K562 (cell line): Measurements from ENCODE around the gene ARHGEF12. TPM values are rescaled to one million over a fixed set of nuclear protein-coding genes. Genes with fewer than 3 reads are reported as not detected.
A peak's percentile ranks its signal among the peaks of the same experiment; 100 is the strongest.

ENCODE experiments used
- BCLAF1 ChIP-seq, 2 experiments: fragments of 450-650 bp in 1 of 2; IDR thresholded peaks; 2 replicates each; pipeline ENCODE4 v1.6.1; 2011 to 2017; ENCODE audit warnings: low read depth in 2 of 2, antibody characterized with exemption in 1 of 2, borderline replicate concordance in 1 of 2, low read length in 1 of 2, mild to moderate bottlenecking in 1 of 2, mixed read lengths in 1 of 2; ENCODE audit not compliant: control insufficient read depth in 1 of 2
- CBX8 ChIP-seq: fragments of 200-600 bp; sonication (generic); IDR thresholded peaks from 2 replicates; pipeline ENCODE4 v1.6.1; 2012; ENCODE audit warnings: borderline replicate concordance, mixed run types, low read depth, mild to moderate bottlenecking, moderate library complexity, mixed read lengths, low read length, control low read depth, inconsistent platforms; ENCODE audit not compliant: poor library complexity, severe bottlenecking; ENCODE audit errors: extremely low read depth
- CSDE1 ChIP-seq, 2 experiments: fragments of 450-650 bp; IDR thresholded peaks; 2 replicates each; pipeline ENCODE4 v1.6.1; 2016; ENCODE audit warnings: mild to moderate bottlenecking in 1 of 2
- E4F1 ChIP-seq: fragments of 250-450 bp; sonication (Bioruptor Pico); IDR thresholded peaks from 2 replicates; pipeline ENCODE4 v1.5.0; 2021; ENCODE audit warnings: mild to moderate bottlenecking, borderline replicate concordance
- ESRRA ChIP-seq: fragments of 450-650 bp; IDR thresholded peaks from 2 replicates; pipeline ENCODE4 v1.6.1; 2014; ENCODE audit warnings: low read depth, mild to moderate bottlenecking, moderate library complexity, borderline replicate concordance
- ETV6 ChIP-seq, 3 experiments: fragments of 150-350 bp in 1 of 3; sonication (generic) in 1 of 3; formaldehyde crosslinking in 1 of 3; IDR thresholded peaks; 2 replicates each; pipeline versions ENCODE4 v1.6.1 to v1.8.0; 2014 to 2022; ENCODE audit warnings: borderline replicate concordance in 2 of 3, low read depth in 2 of 3, antibody characterized with exemption in 1 of 3, low read length in 1 of 3, mild to moderate bottlenecking in 1 of 3, missing genetic modification reagents in 1 of 3
- GABPA ChIP-seq: fragments of 200-800 bp; sonication (Bioruptor generic); conservative IDR thresholded peaks from 2 replicates; pipeline ENCODE4 v1.6.1; 2016; ENCODE audit warnings: low read depth, missing genetic modification characterization, missing compliant biosample characterization
- HINFP ChIP-seq: fragments of 450-650 bp; conservative IDR thresholded peaks from 2 replicates; pipeline ENCODE4 v1.6.1; 2016; ENCODE audit warnings: missing genetic modification characterization, low read depth, mild to moderate bottlenecking, control low read depth, missing compliant biosample characterization
- NRF1 ChIP-seq, 2 experiments: fragments of 450-650 bp; IDR thresholded peaks in 1 of 2; conservative IDR thresholded peaks in 1 of 2; 2 replicates each; pipeline ENCODE4 v1.6.1; 2014; ENCODE audit warnings: mild to moderate bottlenecking in 2 of 2
- SAP30 ChIP-seq: fragments of 200-600 bp; sonication (generic); IDR thresholded peaks from 2 replicates; pipeline ENCODE4 v1.6.1; 2012; ENCODE audit warnings: borderline replicate concordance, low read depth, mild to moderate bottlenecking, moderate library complexity, low read length, control low read depth, inconsistent platforms; ENCODE audit not compliant: insufficient read depth, poor library complexity, severe bottlenecking
- SREBF1 ChIP-seq: fragments of 150-350 bp; IDR thresholded peaks from 2 replicates; pipeline ENCODE4 v1.6.1; 2014; ENCODE audit warnings: antibody characterized with exemption, low read depth, low read length, borderline replicate concordance
- TEAD4 ChIP-seq, 2 experiments: sonication (generic) in 1 of 2; formaldehyde crosslinking in 1 of 2; IDR thresholded peaks; 2 replicates each; pipeline versions ENCODE4 v1.6.1 to v1.8.0; 2012 to 2022; ENCODE audit warnings: borderline replicate concordance in 1 of 2, inconsistent platforms in 1 of 2, low read length in 1 of 2, mild to moderate bottlenecking in 1 of 2, missing genetic modification reagents in 1 of 2
- THAP7 ChIP-seq: fragments of 250-450 bp; sonication (Bioruptor Pico); IDR thresholded peaks from 2 replicates; pipeline ENCODE4 v1.5.0; 2021
- U2AF2 ChIP-seq: fragments of 200-400 bp; formaldehyde crosslinking; optimal IDR thresholded peaks from 2 replicates; pipeline ENCODE3; 2017; ENCODE audit warnings: low read depth, mild to moderate bottlenecking, low read length
- ZNF263 ChIP-seq: sonication (generic); formaldehyde crosslinking; IDR thresholded peaks from 2 replicates; pipeline ENCODE4 v1.8.0; 2022; ENCODE audit warnings: mild to moderate bottlenecking, missing genetic modification reagents, borderline replicate concordance
- polyA plus RNA-seq, 8 experiments: library from polyadenylated mRNA; depleted of rRNA in 4 of 8; stranded (reverse) in 5 of 8; unstranded in 3 of 8; fragments of >200 nt; fragmentation: Nextera tagmentation in 2 of 8; fragmentation: Illumina TruSeq in 1 of 8; extraction: Ambion mirVana in 2 of 8; extraction: Trizol in 1 of 8; gene quantifications; 2 replicates each; pipeline versions ENCODE4 v1.2.1 to v1.2.3, GENCODE V29; 2011 to 2014; ENCODE audit warnings: inconsistent platforms in 1 of 8, missing spikeins in 1 of 8
- total RNA-seq, 7 experiments: library from RNA; depleted of rRNA in 6 of 7; stranded (reverse); fragments of >200 nt in 6 of 7; fragmentation: Illumina TruSeq in 2 of 7; extraction: Trizol in 2 of 7; gene quantifications; 2 replicates each; pipeline versions ENCODE4 v1.2.1 to v1.2.3, GENCODE V29; 2011 to 2021; ENCODE audit warnings: low replicate concordance in 1 of 7

The ARHGEF12 gene
- total and polyA plus RNA-seq, 9 of the 15 experiments (the other 6 are each of a cell fraction or from before 2014, with no cell fraction given) = 3.5 to 51.7 (median 29.5) TPM

GRCh38 chr11:120324932-120325810 lies 11.0 kb upstream of the ARHGEF12 start, which contains the start of gene TLCD5 (continued):
- TF ChIP-seq SAP30 (no peak), GABPA (peak; percentile 66), TEAD4 (IDR thresholded peaks at IDR 0.05; ENCODE audit: low read length) (no peak), TEAD4 (CRISPR knock-in tag; IDR thresholded peaks at IDR 0.05; ENCODE audit: borderline replicate concordance) (no peak), ETV6 (IDR thresholded peaks at IDR 0.05; ENCODE audit: borderline replicate concordance in 1 of 2, low read depth in 2 of 2, low read length in 1 of 2) (no peak), ETV6 (CRISPR knock-in tag; IDR thresholded peaks at IDR 0.05; ENCODE audit: borderline replicate concordance) (no peak), NRF1 (conservative IDR thresholded peaks at IDR 0.05 in 1 of 2, IDR thresholded peaks at IDR 0.05 in 1 of 2) (peak; percentile 62 to 72; a peak in 3 of 4 replicates), U2AF2 (no peak), ZNF263 (peak; percentile 87), CBX8 (no peak), E4F1 (CRISPR knock-in tag) (no peak), CSDE1 (IDR thresholded peaks at IDR 0.05) (no peak), HINFP (tag) (no peak), THAP7 (no peak), ESRRA (peak; percentile 29; the same call in 1 of the 2 replicates), BCLAF1 (IDR thresholded peaks at IDR 0.05; ENCODE audit: borderline replicate concordance in 1 of 2, control insufficient read depth in 1 of 2, low read depth in 2 of 2, low read length in 1 of 2) (no peak), SREBF1 (no peak)
